Thoracic aorta (tissue), 2 donors: ENCODE data around the gene FN1. TPM values are rescaled to one million over a fixed set of nuclear protein-coding genes. Genes with fewer than 3 reads are reported as not detected.

Experiments used
- ATAC-seq: fragments of 150-250 bp; one replicate; pipeline ENCODE4 v1.8.0; 2017; ENCODE audit warnings: low read depth; ENCODE audit not compliant: insufficient number of reproducible peaks, low FRiP score
- DNase-seq: peaks from one replicate; pipeline ENCODE4 v3.0.0-alpha.2; 2020; ENCODE audit warnings: low spot score
- H3K27ac ChIP-seq, 2 donors: fragments of 200-600 bp; sonication (generic); 1 replicate in 1 of 2; 2 replicates in 1 of 2; pipeline ENCODE4 v1.5.1; 2016; ENCODE audit warnings: mild to moderate bottlenecking in 2 of 2, moderate library complexity in 2 of 2
- H3K27me3 ChIP-seq: fragments of 200-600 bp; sonication (generic); replicated peaks from 2 replicates; pipeline ENCODE4 v1.6.0; 2016; ENCODE audit warnings: mild to moderate bottlenecking; ENCODE audit not compliant: insufficient read depth
- H3K36me3 ChIP-seq: fragments of 200-600 bp; sonication (generic); one replicate; pipeline ENCODE4 v1.5.1; 2016
- H3K4me1 ChIP-seq, 2 donors: fragments of 200-600 bp; sonication (generic); 1 replicate in 1 of 2; 2 replicates in 1 of 2; pipeline versions ENCODE4 v1.5.1 to v1.6.0; 2016; ENCODE audit warnings: low read depth in 2 of 2, mild to moderate bottlenecking in 1 of 2; ENCODE audit not compliant: control insufficient read depth in 1 of 2
- H3K4me3 ChIP-seq: fragments of 200-600 bp; sonication (generic); 2 replicates; pipeline ENCODE4 v1.5.1; 2016; ENCODE audit warnings: mild to moderate bottlenecking
- H3K9me3 ChIP-seq: fragments of 200-600 bp; sonication (generic); 2 replicates; pipeline ENCODE4 v1.5.1; 2016
- total RNA-seq, 2 donors: library from RNA; depleted of rRNA; stranded (reverse); fragments of >200 nt; gene quantifications; one replicate each; pipeline versions ENCODE4 v1.1.0 to v1.2.3, GENCODE V29; 2016
- TF ChIP-seq, protein P1 (sequence below): fragments of 200-600 bp; sonication (generic); IDR thresholded peaks from one replicate; pipeline ENCODE4 v1.5.1; 2019; ENCODE audit warnings: antibody characterized with exemption

Gene FN1
- total RNA-seq, 2 donors from 2014 or later: 6,415 to 8,882 TPM

- Histone ChIP-seq H3K4me1 (peaks cover 37 to 92% of the 10 kb centered on the region in 2 donors), H3K9me3 (no peaks in the 10 kb centered on the region), H3K36me3 (peaks cover 62% of the 10 kb centered on the region), H3K27ac (peak overlapping the region in 1 of 2 donors; percentile 25), H3K4me3 (no peak overlapping the region), H3K27me3 (no peaks in the 10 kb centered on the region)
- ATAC-seq (no peak), DNase-seq (no peak)
- TF ChIP-seq, protein P1, sequence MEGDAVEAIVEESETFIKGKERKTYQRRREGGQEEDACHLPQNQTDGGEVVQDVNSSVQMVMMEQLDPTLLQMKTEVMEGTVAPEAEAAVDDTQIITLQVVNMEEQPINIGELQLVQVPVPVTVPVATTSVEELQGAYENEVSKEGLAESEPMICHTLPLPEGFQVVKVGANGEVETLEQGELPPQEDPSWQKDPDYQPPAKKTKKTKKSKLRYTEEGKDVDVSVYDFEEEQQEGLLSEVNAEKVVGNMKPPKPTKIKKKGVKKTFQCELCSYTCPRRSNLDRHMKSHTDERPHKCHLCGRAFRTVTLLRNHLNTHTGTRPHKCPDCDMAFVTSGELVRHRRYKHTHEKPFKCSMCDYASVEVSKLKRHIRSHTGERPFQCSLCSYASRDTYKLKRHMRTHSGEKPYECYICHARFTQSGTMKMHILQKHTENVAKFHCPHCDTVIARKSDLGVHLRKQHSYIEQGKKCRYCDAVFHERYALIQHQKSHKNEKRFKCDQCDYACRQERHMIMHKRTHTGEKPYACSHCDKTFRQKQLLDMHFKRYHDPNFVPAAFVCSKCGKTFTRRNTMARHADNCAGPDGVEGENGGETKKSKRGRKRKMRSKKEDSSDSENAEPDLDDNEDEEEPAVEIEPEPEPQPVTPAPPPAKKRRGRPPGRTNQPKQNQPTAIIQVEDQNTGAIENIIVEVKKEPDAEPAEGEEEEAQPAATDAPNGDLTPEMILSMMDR: no peak
Measured at GRCh38 chr2:215420471-215420935, 15.4 kb downstream of the FN1 start.

- Histone ChIP-seq H3K27ac (peak overlapping the region; percentile 21 to 25), H3K4me1 (peaks cover 35 to 91% of the 10 kb centered on the region in 2 donors), H3K36me3 (peaks cover 58% of the 10 kb centered on the region), H3K27me3 (no peaks in the 10 kb centered on the region), H3K4me3 (no peak overlapping the region), H3K9me3 (no peaks in the 10 kb centered on the region)
- ATAC-seq (no peak), DNase-seq (no peak)
- TF ChIP-seq, protein P1: no peak
Measured at GRCh38 chr2:215419769-215420470, 15.9 kb downstream of the FN1 start.

GRCh38 chr2:215419113-215419512 is 16.8 kb downstream of the FN1 start:
- DNase-seq (no peak), ATAC-seq (no peak)
- Histone ChIP-seq H3K27ac (peak overlapping the region; percentile 24 to 60), H3K36me3 (peaks cover 59% of the 10 kb centered on the region), H3K9me3 (no peaks in the 10 kb centered on the region), H3K4me3 (no peak overlapping the region), H3K4me1 (peaks cover 30 to 88% of the 10 kb centered on the region in 2 donors), H3K27me3 (no peaks in the 10 kb centered on the region)
- TF ChIP-seq, protein P1: no peak

DNA sequence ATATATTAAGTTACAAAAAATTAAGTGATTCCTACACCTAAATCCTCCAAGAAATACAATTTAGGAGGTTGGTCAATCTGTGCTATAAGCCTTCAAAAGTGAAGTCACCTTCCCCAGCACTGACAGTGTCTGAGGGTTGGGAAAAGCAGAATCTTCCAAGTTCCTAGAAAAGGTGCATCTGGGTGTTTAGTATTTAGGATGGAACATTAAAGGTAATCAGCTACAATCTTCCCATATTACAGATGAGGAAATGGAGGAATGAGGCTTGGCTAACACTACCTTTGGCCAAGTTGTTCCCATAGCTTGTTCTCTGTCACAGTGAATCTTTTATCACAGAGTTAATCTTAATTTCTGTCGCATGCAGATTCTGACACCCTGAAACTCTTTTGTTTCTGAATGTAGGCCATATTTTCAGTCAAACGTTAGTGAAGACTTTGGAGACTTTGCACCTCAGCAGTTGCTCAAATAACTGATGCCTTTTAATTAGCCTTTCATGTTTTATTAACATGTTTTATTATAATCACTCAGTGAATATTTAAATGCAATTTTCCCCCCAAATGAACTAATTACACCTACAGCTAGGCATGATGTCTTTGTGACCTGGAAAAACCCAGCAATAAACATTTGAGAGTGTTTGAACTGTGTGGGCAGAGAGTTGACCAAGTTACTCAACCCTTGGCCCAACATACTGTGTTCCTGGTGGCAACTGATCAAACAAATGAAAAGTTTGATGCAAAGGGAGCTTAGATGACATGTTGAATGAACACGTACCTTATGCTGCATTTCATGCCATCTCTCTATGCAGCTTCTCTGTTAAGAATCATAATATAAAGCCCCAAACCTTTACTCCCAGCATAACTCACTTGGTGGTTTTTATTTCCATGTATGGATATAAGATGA is 17.6 kb downstream of the FN1 start:
- Histone ChIP-seq H3K9me3 (no peaks in the 10 kb centered on the region), H3K4me3 (no peak overlapping the region), H3K36me3 (peaks cover 63% of the 10 kb centered on the region), H3K27ac (peak overlapping the region; percentile 15 to 60), H3K4me1 (peaks cover 24 to 85% of the 10 kb centered on the region in 2 donors), H3K27me3 (no peaks in the 10 kb centered on the region)
- no peak for ATAC-seq
- TF ChIP-seq, protein P1: no peak
- no peak for DNase-seq

GRCh38 chr2:215417400-215417951 is 18.4 kb downstream of the FN1 start:
- ATAC-seq: no peak

More at GRCh38 chr2:215417400-215417951, 18.4 kb downstream of the FN1 start:
- Histone ChIP-seq H3K4me3 (no peak overlapping the region), H3K27me3 (no peaks in the 10 kb centered on the region), H3K27ac (peak overlapping the region; percentile 2 to 60), H3K4me1 (peaks cover 18 to 85% of the 10 kb centered on the region in 2 donors), H3K9me3 (no peaks in the 10 kb centered on the region), H3K36me3 (peaks cover 69% of the 10 kb centered on the region)
- DNase-seq: no peak
- TF ChIP-seq, protein P1: no peak
